ENCODE measurements around the gene CACNG3. TPM values are rescaled to one million over a fixed set of nuclear protein-coding genes. Genes with fewer than 3 reads are reported as not detected.
A peak's percentile ranks its signal among the peaks of the same experiment; 100 is the strongest.

CACNG3 gene
- total RNA-seq, 1 experiment from 2014 or later: not detected

DNA sequence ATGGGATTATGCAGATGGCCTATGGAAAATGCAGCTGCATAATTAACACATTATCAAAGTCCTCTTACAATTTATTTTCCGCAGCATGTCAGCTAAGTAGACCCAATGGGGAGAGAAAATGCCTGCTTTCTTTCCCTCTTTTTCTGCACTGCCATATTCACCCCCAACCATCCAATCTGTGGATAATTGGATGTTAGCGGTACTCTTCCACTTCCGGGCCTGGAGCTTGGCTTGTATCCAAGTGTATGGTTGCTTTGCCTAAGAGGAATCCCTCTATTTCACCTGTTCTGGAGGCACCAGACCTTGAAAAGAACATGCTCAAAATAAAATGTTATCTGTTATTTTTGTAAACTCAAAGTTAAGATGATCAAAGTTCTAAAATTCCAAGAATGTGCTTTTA is 41.1 kb upstream of the CACNG3 start:
- H3K27me3 ChIP-seq (ENCODE audit: insufficient read depth, low read length): no peaks in the 10 kb centered on the region
- no peak overlapping the region for H3K4me3 Mint-ChIP-seq

More for the DNA sequence above, 41.1 kb upstream of the CACNG3 start:
- Histone ChIP-seq H3T11ph (ENCODE audit: low read length) (no peak overlapping the region), H3K23ac (ENCODE audit: insufficient read length, low read depth, low read length) (no peak overlapping the region), H3K56ac (ENCODE audit: insufficient read length, low read depth, low read length) (no peak overlapping the region), H4K20me1 (ENCODE audit: control insufficient read depth, insufficient read depth, insufficient read length) (no peaks in the 10 kb centered on the region), H3K79me2 (ENCODE audit: insufficient read depth, low read length) (no peaks in the 10 kb centered on the region), H3K4me2 (ENCODE audit: insufficient read depth, insufficient read length, low read length) (no peak overlapping the region), H3K27ac (ENCODE audit: insufficient read length, low read depth, low read length) (no peak overlapping the region), H3K23me2 (ENCODE audit: insufficient read length, low read depth, low read length, poor library complexity, severe bottlenecking) (no peaks in the 10 kb centered on the region), H4K91ac (ENCODE audit: insufficient read length, low read depth, low read length) (no peak overlapping the region), H3K9ac (ENCODE audit: extremely low read depth, insufficient read length, low read length) (no peak overlapping the region), H4K8ac (replicated peaks; ENCODE audit: insufficient read length, low read depth, low read length) (no peak overlapping the region), H2BK15ac (ENCODE audit: low read depth, low read length) (no peak overlapping the region), H2BK120ac (ENCODE audit: low read depth, low read length, poor library complexity, severe bottlenecking) (no peak overlapping the region), H3K4me1 (ENCODE audit: insufficient read depth, low read length) (no peaks in the 10 kb centered on the region), H2BK5ac (ENCODE audit: insufficient read length, low read length) (no peak overlapping the region), H2AFZ (ENCODE audit: low read length) (no peak overlapping the region), H3K18ac (ENCODE audit: insufficient read length, low read depth, low read length) (no peak overlapping the region), H2AK5ac (ENCODE audit: insufficient read length, low read length) (no peak overlapping the region), H2BK12ac (ENCODE audit: insufficient read length, low read depth, low read length) (no peak overlapping the region), H3K4ac (ENCODE audit: low read depth, low read length) (no peak overlapping the region), H2BK20ac (ENCODE audit: low read depth, low read length, poor library complexity, severe bottlenecking) (no peak overlapping the region), H3K14ac (ENCODE audit: insufficient read depth, low read length) (no peak overlapping the region), H3K9me3 (ENCODE audit: control insufficient read depth, low read depth, low read length) (no peaks in the 10 kb centered on the region), H4K5ac (ENCODE audit: insufficient read length, low read depth, low read length) (no peak overlapping the region), H3K79me1 (ENCODE audit: insufficient read depth, low read depth, low read length, poor library complexity, severe bottlenecking) (no peaks in the 10 kb centered on the region)
- no CpG with 5 or more reads among the region's 3 CpGs for WGBS (ENCODE audit: extremely low coverage, insufficient read length, low lambda C conversion rate)
- Mint-ChIP-seq H3K4me1 (peaks cover 17 to 32% of the 10 kb centered on the region in 2 experiments), H3K27me3 (ENCODE audit: low read depth) (peaks cover 1% of the 10 kb centered on the region; the same call in 1 of the 2 replicates), H3K27ac (peak overlapping the region in 2 of 3 experiments; percentile 16 to 74; a peak in 2 of 7 replicates), H3K9me3 (no peaks in the 10 kb centered on the region), H3K36me3 (ENCODE audit: insufficient read depth in 1 of 3, low read depth in 3 of 3) (no peaks in the 10 kb centered on the region)
- DNase-seq: no peak
- TF ChIP-seq, protein P1, sequence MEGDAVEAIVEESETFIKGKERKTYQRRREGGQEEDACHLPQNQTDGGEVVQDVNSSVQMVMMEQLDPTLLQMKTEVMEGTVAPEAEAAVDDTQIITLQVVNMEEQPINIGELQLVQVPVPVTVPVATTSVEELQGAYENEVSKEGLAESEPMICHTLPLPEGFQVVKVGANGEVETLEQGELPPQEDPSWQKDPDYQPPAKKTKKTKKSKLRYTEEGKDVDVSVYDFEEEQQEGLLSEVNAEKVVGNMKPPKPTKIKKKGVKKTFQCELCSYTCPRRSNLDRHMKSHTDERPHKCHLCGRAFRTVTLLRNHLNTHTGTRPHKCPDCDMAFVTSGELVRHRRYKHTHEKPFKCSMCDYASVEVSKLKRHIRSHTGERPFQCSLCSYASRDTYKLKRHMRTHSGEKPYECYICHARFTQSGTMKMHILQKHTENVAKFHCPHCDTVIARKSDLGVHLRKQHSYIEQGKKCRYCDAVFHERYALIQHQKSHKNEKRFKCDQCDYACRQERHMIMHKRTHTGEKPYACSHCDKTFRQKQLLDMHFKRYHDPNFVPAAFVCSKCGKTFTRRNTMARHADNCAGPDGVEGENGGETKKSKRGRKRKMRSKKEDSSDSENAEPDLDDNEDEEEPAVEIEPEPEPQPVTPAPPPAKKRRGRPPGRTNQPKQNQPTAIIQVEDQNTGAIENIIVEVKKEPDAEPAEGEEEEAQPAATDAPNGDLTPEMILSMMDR (conservative IDR thresholded peaks at IDR 0.05): no peak
